H1 (cell line): Measurements from ENCODE around the gene RMC1. TPM values are rescaled to one million over a fixed set of nuclear protein-coding genes. Genes with fewer than 3 reads are reported as not detected.

ENCODE experiments used
- CHD1 ChIP-seq: IDR thresholded peaks from 2 replicates; pipeline ENCODE4 v1.6.1; 2012; ENCODE audit warnings: low read depth, low read length, improper control_type of control experiment
- FOSL1 ChIP-seq: IDR thresholded peaks from 2 replicates; pipeline ENCODE4 v1.6.1; 2011; ENCODE audit warnings: mild to moderate bottlenecking, low read depth, low read length, moderate library complexity; ENCODE audit not compliant: insufficient read depth
- MAX ChIP-seq: IDR thresholded peaks from 2 replicates; pipeline ENCODE4 v1.6.1; 2012; ENCODE audit warnings: inconsistent platforms
- polyA plus RNA-seq, 7 experiments: library from polyadenylated mRNA; depleted of rRNA in 3 of 7; stranded (reverse) in 5 of 7; unstranded in 2 of 7; fragments of >200 nt in 5 of 7; fragments of 200-250 nt in 2 of 7; gene quantifications; 1 replicate in 5 of 7; 2 replicates in 1 of 7; 4 replicates in 1 of 7; pipeline versions ENCODE4 v1.2.1 to v1.2.3, GENCODE V29; 2011 to 2013; ENCODE audit warnings: missing spikeins in 2 of 7, mixed read lengths in 2 of 7
- total RNA-seq: library from RNA; stranded (reverse); fragmentation: NEBNext Ultra II Directional; extraction: Animal tissue kit (Norgen Biotek cat#: 25700); gene quantifications from 2 replicates; pipeline ENCODE4 v1.2.1, GENCODE V29; 2021

The RMC1 gene
- total and polyA plus RNA-seq, 2 of the 8 experiments (the other 6 are each of a cell fraction or from before 2014, with no cell fraction given): 16.4 to 20.1 TPM

DNA sequence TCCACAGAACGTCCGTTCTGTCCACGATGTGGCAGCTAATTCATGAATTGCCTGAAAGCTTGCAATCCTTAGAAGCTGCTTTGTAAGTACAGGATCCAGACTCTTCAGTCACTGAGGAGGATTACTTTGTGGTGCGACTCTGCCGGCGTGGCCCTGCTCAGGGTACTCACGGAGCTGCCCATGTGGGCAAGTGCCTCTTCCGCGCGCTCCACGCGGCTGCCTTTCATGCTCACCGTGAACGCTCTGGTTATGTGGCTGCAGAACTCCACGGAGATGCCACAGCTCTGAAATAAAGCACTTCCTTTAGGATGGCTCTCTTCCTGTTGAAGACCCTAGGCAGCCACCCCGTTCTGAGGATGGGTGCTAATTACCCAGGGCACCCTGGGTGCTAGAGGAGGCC lies 31.0 kb downstream of the RMC1 start (continued):
- TF ChIP-seq MAX: no peak
- no peak for TF ChIP-seq FOSL1
- no peak for TF ChIP-seq CHD1
- TF ChIP-seq, all 59 proteins: peak for 0
